Neuronal stem cell (in vitro differentiated cells): Measurements from ENCODE around the gene PRKCE.

Experiments used
- DNase-seq: peaks from one replicate; pipeline ENCODE4 v3.0.0-alpha.2; 2013; ENCODE audit warnings: low spot score
- H2AFZ ChIP-seq: one replicate; pipeline ENCODE4 v1.6.1; 2013; ENCODE audit warnings: mild to moderate bottlenecking, low read length, inconsistent platforms
- H2AK5ac ChIP-seq: 2 replicates; pipeline ENCODE4 v1.6.1; 2013; ENCODE audit warnings: low read depth, mild to moderate bottlenecking, inconsistent platforms, low read length, moderate library complexity, mixed read lengths
- H2BK120ac ChIP-seq: 2 replicates; pipeline ENCODE4 v1.6.1; 2013; ENCODE audit warnings: low read depth, mild to moderate bottlenecking, inconsistent platforms, low read length, moderate library complexity, mixed read lengths
- H2BK12ac ChIP-seq: one replicate; pipeline ENCODE4 v1.6.1; 2013; ENCODE audit warnings: low read length, inconsistent platforms
- H2BK15ac ChIP-seq: 2 replicates; pipeline ENCODE4 v1.6.1; 2013; ENCODE audit warnings: mild to moderate bottlenecking, low read length, inconsistent platforms, mixed read lengths
- H2BK5ac ChIP-seq: one replicate; pipeline ENCODE4 v1.6.1; 2013; ENCODE audit warnings: inconsistent platforms, mild to moderate bottlenecking, low read length, moderate library complexity
- H3K14ac ChIP-seq: one replicate; pipeline ENCODE4 v1.6.1; 2013; ENCODE audit warnings: low read length, inconsistent platforms
- H3K18ac ChIP-seq: 2 replicates; pipeline ENCODE4 v1.6.1; 2013; ENCODE audit warnings: low read length, inconsistent platforms
- H3K23ac ChIP-seq: 2 replicates; pipeline ENCODE4 v1.6.1; 2013; ENCODE audit warnings: low read depth, mild to moderate bottlenecking, mixed read lengths, low read length, inconsistent platforms; ENCODE audit not compliant: poor library complexity
- H3K27ac ChIP-seq: replicated peaks from 3 replicates; pipeline ENCODE4 v1.5.1; 2013; ENCODE audit warnings: low read length, inconsistent platforms
- H3K27me3 ChIP-seq, 3 experiments: 2 replicates each; pipeline ENCODE4 v1.6.1; 2013; ENCODE audit warnings: low read length in 3 of 3, mild to moderate bottlenecking in 2 of 3, inconsistent platforms in 1 of 3, low read depth in 1 of 3, mixed read lengths in 1 of 3, moderate library complexity in 1 of 3; ENCODE audit not compliant: control insufficient read depth in 3 of 3, insufficient read depth in 3 of 3
- H3K36me3 ChIP-seq, 2 donors: replicated peaks in 1 of 2; 2 replicates each; pipeline ENCODE4 v1.6.1; 2013; ENCODE audit warnings: low read length in 2 of 2; ENCODE audit not compliant: control insufficient read depth in 2 of 2, insufficient read depth in 2 of 2
- H3K4ac ChIP-seq: 2 replicates; pipeline ENCODE4 v1.6.1; 2013; ENCODE audit warnings: inconsistent platforms, mild to moderate bottlenecking, low read length, moderate library complexity
- H3K4me1 ChIP-seq, 2 donors: 1 replicate in 1 of 2; 2 replicates in 1 of 2; pipeline ENCODE4 v1.6.1; 2013; ENCODE audit warnings: low read length in 2 of 2, low read depth in 1 of 2; ENCODE audit not compliant: control insufficient read depth in 2 of 2, insufficient read depth in 1 of 2
- H3K4me2 ChIP-seq: one replicate; pipeline ENCODE4 v1.6.1; 2013; ENCODE audit warnings: mild to moderate bottlenecking, low read length, inconsistent platforms; ENCODE audit not compliant: insufficient read depth, poor library complexity, severe bottlenecking
- H3K4me3 ChIP-seq, 2 donors: 2 replicates each; pipeline ENCODE4 v1.5.1; 2013; ENCODE audit warnings: low read length in 2 of 2, mild to moderate bottlenecking in 2 of 2, inconsistent platforms in 1 of 2, moderate library complexity in 1 of 2
- H3K79me1 ChIP-seq: one replicate; pipeline ENCODE4 v1.6.1; 2013; ENCODE audit warnings: low read depth, mild to moderate bottlenecking, inconsistent platforms, low read length, moderate library complexity
- H3K9ac ChIP-seq: one replicate; pipeline ENCODE4 v1.6.1; 2013; ENCODE audit warnings: mild to moderate bottlenecking, low read depth, low read length, inconsistent platforms; ENCODE audit not compliant: poor library complexity
- H3K9me3 ChIP-seq, 2 donors: replicated peaks in 1 of 2; 2 replicates each; pipeline versions ENCODE3 to v1.6.1; 2013; ENCODE audit warnings: low read length in 2 of 2, mild to moderate bottlenecking in 2 of 2, inconsistent platforms in 1 of 2, low read depth in 1 of 2, mixed read lengths in 1 of 2, moderate library complexity in 1 of 2; ENCODE audit not compliant: control insufficient read depth in 2 of 2, insufficient read depth in 1 of 2
- H4K8ac ChIP-seq: one replicate; pipeline ENCODE4 v1.6.1; 2013; ENCODE audit warnings: low read depth, mild to moderate bottlenecking, inconsistent platforms, low read length, moderate library complexity
- H4K91ac ChIP-seq: one replicate; pipeline ENCODE4 v1.6.1; 2013; ENCODE audit warnings: low read length, low read depth, mild to moderate bottlenecking, inconsistent platforms; ENCODE audit not compliant: poor library complexity
- WGBS, 2 donors: extraction: QIAGEN DNeasy Blood & Tissue Kit; methylation state at CpG; one replicate each; pipeline ENCODE4 v1.1.7; 2013; ENCODE audit warnings: missing lambda C conversion rate in 2 of 2, mixed read lengths in 1 of 2; ENCODE audit not compliant: insufficient read length in 2 of 2, insufficient replicate concordance in 1 of 2; ENCODE audit errors: extremely low coverage in 2 of 2; 5-methylcytosine and 5-hydroxymethylcytosine counted together

The PRKCE gene

GRCh38 chr2:45631955-45632354 lies 19.5 kb upstream of the PRKCE start:
- no peaks in the 10 kb centered on the region for H3K36me3 ChIP-seq
- H2BK5ac ChIP-seq = no peak overlapping the region
- H3K79me1 ChIP-seq = no peaks in the 10 kb centered on the region
- H2BK12ac ChIP-seq = no peak overlapping the region
- no peak overlapping the region for H3K27ac ChIP-seq
- no peak overlapping the region for H4K91ac ChIP-seq
- no peak overlapping the region for H2AK5ac ChIP-seq
- peaks cover 0 to 2% of the 10 kb centered on the region in 2 donors for H3K4me1 ChIP-seq
- no CpG with 5 or more reads among the region's 3 CpGs for WGBS, 2 donors
- no peak overlapping the region for H3K9ac ChIP-seq
- no peak overlapping the region for H2BK120ac ChIP-seq
- no peak overlapping the region for H3K4me2 ChIP-seq
- H3K4me3 ChIP-seq = no peak overlapping the region
- H3K9me3 ChIP-seq = no peaks in the 10 kb centered on the region
- no peak overlapping the region for H3K14ac ChIP-seq
- peak overlapping the region; percentile 24 for H2AFZ ChIP-seq
- no peak overlapping the region for H4K8ac ChIP-seq
- no peak overlapping the region for H2BK15ac ChIP-seq
- no peak overlapping the region for H3K4ac ChIP-seq
- DNase-seq = no peak
- H3K23ac ChIP-seq = no peak overlapping the region
- no peak overlapping the region for H3K18ac ChIP-seq
- peaks cover 0 to 10% (median 0%) of the 10 kb centered on the region in 3 experiments for H3K27me3 ChIP-seq

DNA sequence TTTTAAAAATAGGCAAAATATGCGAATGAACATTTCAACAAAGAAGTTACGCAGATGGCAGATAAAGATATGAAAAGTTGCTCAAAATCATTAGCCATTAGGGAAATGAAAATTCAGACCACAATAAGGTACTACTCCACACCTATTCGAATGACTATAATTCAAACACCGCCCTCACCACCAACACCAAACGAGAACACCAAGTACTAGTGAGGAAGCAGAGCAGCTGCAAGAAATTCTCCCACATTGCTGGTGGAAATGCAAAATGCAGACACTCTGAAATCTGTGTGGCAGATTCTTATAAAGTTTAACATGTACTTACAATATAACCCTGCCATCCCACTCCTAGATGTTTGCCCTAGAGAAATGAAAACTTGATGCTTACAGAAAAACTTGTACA lies 17.3 kb upstream of the PRKCE start:
- Histone ChIP-seq H3K79me1 (no peaks in the 10 kb centered on the region), H3K4ac (no peak overlapping the region), H2AK5ac (no peak overlapping the region), H4K8ac (no peak overlapping the region), H4K91ac (no peak overlapping the region), H3K27me3 (peaks cover 0 to 15% (median 0%) of the 10 kb centered on the region in 3 experiments), H2BK120ac (no peak overlapping the region), H3K18ac (no peak overlapping the region), H2BK5ac (no peak overlapping the region), H3K9ac (no peak overlapping the region), H2BK15ac (no peak overlapping the region), H3K23ac (no peak overlapping the region), H3K36me3 (no peaks in the 10 kb centered on the region), H3K27ac (no peak overlapping the region), H2BK12ac (no peak overlapping the region), H3K4me3 (no peak overlapping the region), H3K14ac (no peak overlapping the region), H3K9me3 (no peaks in the 10 kb centered on the region), H2AFZ (no peak overlapping the region), H3K4me2 (no peak overlapping the region), H3K4me1 (peaks cover 0 to 2% of the 10 kb centered on the region in 2 donors)
- DNase-seq = no peak
- no CpG with 5 or more reads among the region's 5 CpGs for WGBS, 2 donors

DNA sequence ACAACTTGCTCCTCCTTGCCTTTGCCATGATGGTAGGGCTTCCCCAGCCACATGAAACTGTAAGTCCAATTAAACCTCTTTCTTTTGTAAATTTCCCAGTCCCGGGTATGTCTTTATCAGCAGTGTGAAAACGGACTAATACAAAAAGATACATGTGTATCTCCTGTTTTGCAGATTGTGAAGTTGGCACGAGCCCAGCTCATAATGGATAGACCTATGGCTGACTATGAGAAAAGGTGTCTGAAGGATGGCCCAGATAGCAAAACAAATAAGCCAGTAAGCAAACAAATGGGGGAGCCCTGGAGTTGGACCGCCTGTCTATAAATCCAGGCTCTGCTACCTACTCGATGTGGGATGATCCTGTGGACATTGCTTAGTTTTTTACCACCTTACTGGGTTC lies 15.5 kb upstream of the PRKCE start:
- no peaks in the 10 kb centered on the region for H3K9me3 ChIP-seq

GRCh38 chr2:45637440-45637839 lies 14.0 kb upstream of the PRKCE start:
- H4K8ac ChIP-seq = no peak overlapping the region
- H2BK120ac ChIP-seq = no peak overlapping the region
- H3K79me1 ChIP-seq = no peaks in the 10 kb centered on the region
- H2BK12ac ChIP-seq = no peak overlapping the region
- no peak for DNase-seq
- H3K27me3 ChIP-seq = peaks cover 0 to 33% (median 3%) of the 10 kb centered on the region in 3 experiments
- no CpG with 5 or more reads among the region's 5 CpGs for WGBS, 2 donors
- H3K4me1 ChIP-seq = no peaks in the 10 kb centered on the region
- H3K9me3 ChIP-seq = no peaks in the 10 kb centered on the region
- H3K4me2 ChIP-seq = no peak overlapping the region
- peak overlapping the region; percentile 16 for H2AK5ac ChIP-seq
- H4K91ac ChIP-seq = no peak overlapping the region
- no peak overlapping the region for H2AFZ ChIP-seq
- no peak overlapping the region for H3K18ac ChIP-seq
- no peaks in the 10 kb centered on the region for H3K36me3 ChIP-seq
- no peak overlapping the region for H2BK15ac ChIP-seq
- no peak overlapping the region for H3K14ac ChIP-seq
- no peak overlapping the region for H3K27ac ChIP-seq
- H3K4me3 ChIP-seq = no peak overlapping the region
- H2BK5ac ChIP-seq = no peak overlapping the region
- H3K9ac ChIP-seq = no peak overlapping the region
- H3K4ac ChIP-seq = no peak overlapping the region
- no peak overlapping the region for H3K23ac ChIP-seq

More for the DNA sequence above, 15.5 kb upstream of the PRKCE start:
- Histone ChIP-seq H3K4me1 (peaks cover 0 to 2% of the 10 kb centered on the region in 2 donors), H3K14ac (no peak overlapping the region), H3K23ac (no peak overlapping the region), H3K4me3 (no peak overlapping the region), H2BK15ac (no peak overlapping the region), H3K79me1 (no peaks in the 10 kb centered on the region), H3K4ac (no peak overlapping the region), H2AFZ (no peak overlapping the region), H4K91ac (no peak overlapping the region), H2AK5ac (no peak overlapping the region), H3K27ac (no peak overlapping the region), H3K4me2 (no peak overlapping the region), H3K18ac (no peak overlapping the region), H4K8ac (no peak overlapping the region), H3K9ac (no peak overlapping the region), H3K27me3 (peaks cover 0 to 24% (median 0%) of the 10 kb centered on the region in 3 experiments), H2BK5ac (no peak overlapping the region), H2BK12ac (no peak overlapping the region), H3K36me3 (no peaks in the 10 kb centered on the region), H2BK120ac (no peak overlapping the region)
- DNase-seq = no peak
- no CpG with 5 or more reads among the region's 5 CpGs for WGBS, 2 donors
